Measurements from ENCODE around the gene THBS1.

The THBS1 gene

GRCh38 chr15:39638041-39638440 is 57.2 kb downstream of the THBS1 start:
- DNase-seq (ENCODE audit: low spot score): no peak

DNA sequence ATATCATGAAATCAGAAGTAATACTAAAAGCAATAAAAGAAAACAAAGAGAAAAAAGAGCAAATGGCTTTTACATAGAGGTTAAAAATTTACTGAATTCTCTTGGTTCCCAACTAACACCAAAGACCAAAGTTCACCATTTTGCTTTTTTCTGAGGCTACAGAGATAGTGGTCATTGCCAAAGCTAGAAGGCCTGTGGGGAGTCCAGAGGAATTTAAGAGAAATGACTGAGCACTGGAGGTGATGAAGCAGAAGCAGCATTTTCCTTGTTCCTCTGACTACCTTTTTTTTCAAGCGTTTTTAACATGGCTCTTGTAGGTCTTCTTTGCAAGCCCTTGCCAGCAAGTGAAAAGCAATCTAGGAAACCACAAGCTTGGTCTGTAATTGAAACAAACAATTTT is 58.2 kb downstream of the THBS1 start:
- no peak for DNase-seq (ENCODE audit: low spot score)

DNA sequence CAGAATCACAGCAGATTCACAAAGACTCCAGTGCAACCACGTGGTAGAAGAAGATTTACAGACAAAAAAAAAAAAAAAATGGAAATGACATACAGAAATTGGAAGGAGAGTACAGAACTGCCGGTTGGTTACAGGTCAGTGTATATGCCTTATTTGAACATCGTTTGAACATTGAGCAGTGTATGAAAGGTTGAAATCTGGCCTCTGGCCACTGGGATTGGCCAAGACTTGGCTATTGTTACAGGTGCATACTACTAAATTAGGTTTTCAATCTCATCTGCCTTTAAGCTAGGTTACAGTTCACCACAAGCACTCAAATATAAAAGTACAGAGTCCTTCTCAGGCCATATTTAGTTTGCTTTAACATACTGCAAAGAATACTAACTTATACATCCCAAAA is 59.8 kb downstream of the THBS1 start:
- no peak for DNase-seq (ENCODE audit: low spot score)

DNA sequence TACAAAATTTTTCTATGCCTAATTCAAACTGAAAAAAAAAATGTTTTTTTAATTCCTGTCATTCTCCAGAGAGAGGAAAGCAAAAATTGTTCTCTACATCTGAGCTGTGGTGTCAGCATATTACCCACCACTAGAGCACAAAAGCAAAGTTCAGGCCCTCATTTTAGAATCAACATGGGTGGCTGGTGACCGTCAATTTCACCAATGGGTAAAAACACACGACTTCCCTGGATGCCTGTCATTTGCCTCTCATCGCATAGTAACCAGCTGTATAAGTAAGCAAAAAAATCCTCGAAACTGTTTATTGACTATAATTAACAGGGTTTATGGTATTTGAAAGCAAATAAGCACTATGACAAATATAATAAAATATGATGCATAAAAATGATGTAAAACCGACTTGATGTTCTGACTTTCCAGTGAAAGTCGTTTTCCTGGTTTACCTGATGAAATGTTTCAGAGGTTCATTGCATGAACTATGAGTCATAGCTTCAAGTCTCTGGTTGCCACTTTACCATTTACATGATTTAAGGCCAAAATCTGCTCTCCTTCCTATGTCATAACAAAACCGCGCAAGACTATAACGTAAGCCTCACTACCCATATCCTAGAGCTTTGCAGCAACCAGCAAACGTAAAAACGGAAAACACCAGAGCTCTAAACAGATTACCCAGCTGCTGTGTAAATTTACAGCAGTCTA is 60.5 kb downstream of the THBS1 start:
- DNase-seq (ENCODE audit: low spot score): peak; percentile 63

DNA sequence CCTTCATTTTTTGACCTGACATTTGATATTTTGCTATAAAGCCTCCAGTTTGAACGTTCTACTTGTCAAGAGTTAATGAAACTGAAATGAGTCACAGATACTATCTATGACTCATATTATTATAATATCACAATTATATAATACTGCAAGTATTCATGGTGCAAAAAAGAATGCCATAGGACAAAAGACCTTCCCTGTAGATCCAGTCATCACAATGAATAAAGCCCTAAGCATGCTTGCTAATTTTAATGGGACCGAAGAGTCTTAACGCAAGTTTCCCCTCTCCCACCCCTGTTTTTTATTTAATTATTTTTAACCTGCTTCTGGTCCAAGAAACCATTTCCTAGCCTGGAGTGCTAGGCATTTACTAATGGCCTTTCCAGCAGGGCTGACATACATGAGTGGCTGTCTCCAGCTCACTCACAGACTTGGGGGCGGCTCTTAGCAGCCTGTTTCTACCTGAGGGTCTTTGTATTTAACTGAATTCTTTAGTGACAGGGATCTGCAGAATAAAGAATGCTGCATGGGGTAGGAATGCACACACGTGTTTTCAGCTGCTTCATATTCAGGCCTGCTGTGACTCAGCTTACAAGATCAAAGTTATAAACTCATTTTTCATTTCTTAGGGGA is 61.2 kb downstream of the THBS1 start:
- DNase-seq (ENCODE audit: low spot score): no peak

- no peak for DNase-seq (ENCODE audit: low spot score)
Observed at GRCh38 chr15:39643727-39644126, 62.8 kb downstream of the THBS1 start.

DNA sequence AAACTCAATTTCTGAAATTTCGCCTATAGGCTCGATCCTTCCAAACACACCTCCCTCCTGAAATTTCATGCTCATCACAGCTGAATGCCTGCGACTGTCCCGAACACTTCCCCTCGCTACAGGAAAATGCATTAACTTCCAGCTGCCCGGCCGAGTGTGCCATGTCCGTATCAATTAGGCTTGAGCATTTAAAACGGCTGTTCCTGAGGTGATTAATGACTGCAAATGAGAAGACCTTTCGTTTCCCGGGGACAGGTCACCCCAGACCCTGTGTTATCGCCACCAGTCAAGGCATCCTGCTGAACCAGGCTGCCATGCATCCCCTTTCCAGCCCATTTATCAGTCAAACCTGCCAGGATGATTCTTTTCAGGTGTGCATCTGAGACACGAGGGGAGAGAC is 63.3 kb downstream of the THBS1 start:
- DNase-seq (ENCODE audit: low spot score): no peak

DNA sequence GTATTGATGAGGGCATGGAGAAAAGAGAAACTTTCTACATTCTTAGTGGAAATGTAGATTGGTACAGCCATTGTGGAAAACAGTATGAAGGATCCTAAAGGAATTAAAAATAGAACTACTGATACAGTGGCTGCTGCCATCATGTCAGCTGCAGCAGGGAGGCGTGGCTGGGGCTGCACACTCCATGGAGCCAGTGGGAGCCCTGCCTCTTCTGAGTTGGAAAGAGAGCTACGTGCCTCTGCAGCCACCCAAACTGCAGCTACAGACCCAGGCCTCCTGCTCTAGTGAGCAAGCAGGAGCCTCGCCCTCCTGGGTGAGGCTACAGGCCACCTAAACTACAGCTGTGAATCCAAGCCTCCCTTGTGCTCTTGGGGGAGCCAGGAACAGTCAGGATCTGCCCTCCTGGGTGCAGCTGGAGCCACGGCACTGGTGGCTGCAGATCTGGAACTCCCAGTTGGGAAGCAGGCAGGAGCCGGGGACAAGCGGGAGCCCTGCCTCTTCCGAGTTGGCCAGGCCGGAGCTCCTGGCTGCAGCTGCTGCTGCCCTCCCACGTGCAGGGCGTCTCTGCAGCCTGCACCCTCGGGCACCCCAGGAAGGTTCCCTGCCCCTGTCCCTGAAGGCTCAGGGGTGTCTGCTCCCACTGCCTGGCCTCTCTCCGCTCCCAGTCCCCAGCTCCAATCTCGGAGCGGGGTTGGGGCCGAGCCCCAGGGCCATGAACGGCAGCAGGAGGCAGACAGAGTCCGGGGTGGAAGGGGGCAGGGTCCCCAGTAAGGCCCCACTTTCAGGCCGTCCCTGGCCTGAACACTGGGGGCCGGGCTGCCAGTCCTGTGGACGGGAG is 64.5 kb downstream of the THBS1 start:
- DNase-seq (ENCODE audit: low spot score): no peak

DNA sequence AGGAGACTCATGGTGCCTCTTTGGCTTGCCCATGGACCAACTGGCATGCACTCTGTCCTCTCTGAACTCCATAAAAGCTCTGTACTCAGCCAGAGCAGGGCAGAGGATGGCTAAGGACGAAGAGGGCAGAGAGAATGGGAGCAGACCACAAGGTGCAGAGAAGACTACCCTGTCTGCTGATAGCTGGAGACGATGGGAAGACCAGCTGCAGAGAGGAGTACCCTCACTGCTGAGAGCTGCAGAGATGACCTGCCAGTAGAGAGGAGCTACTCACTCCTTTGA is 65.0 kb downstream of the THBS1 start:
- DNase-seq (ENCODE audit: low spot score): no peak

DNA sequence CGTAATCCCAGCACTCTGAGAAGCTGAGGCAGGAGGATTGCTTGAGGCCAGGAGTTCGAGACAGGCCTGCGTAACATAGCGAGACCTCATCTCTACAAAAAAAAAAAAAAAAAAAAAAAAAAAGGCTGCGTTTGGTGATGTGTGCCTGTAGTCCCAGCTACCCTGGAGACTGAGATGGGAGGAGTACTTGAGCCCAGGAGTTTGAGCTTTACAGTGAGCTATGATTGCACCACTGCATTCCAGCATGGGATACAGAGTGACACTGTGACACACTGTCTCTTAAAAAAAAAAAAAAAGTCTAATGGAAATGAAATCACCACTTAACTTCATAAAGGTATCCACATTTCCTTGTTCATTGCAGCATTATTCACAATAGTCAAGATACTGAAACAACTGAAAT is 65.5 kb downstream of the THBS1 start:
- DNase-seq (ENCODE audit: low spot score): no peak
